ENCODE data around the gene PACSIN2. TPM values are rescaled to one million over a fixed set of nuclear protein-coding genes. Genes with fewer than 3 reads are reported as not detected.

Gene PACSIN2
- total RNA-seq, 1 experiment from 2014 or later, result 103 TPM

GRCh38 chr22:42912059-42912458, 102.9 kb downstream of the PACSIN2 start:
- DNase-seq, result no peak
- Histone ChIP-seq H3K27me3 (ENCODE audit: insufficient read depth, low read depth) (no peaks in the 10 kb centered on the region), H3K4me3 (no peak overlapping the region), H2AFZ (no peak overlapping the region), H3K36me3 (ENCODE audit: low read depth) (peaks cover 8% of the 10 kb centered on the region; the same call in 1 of the 2 replicates), H3K9me2 (ENCODE audit: insufficient read depth) (no peaks in the 10 kb centered on the region), H3F3A (ENCODE audit: insufficient read depth, low read depth) (0 out of 2 replicates have a peak, but pooled peaks cover 6% of the 10 kb centered on the region), H3K79me2 (ENCODE audit: low read depth) (peaks cover 41% of the 10 kb centered on the region), H4K20me1 (ENCODE audit: insufficient read depth) (no peaks in the 10 kb centered on the region; the same call in none of the 2 replicates), H3K4me2 (no peak overlapping the region), H3K9me3 (ENCODE audit: insufficient read depth, low read depth) (no peaks in the 10 kb centered on the region), H3K27ac (no peak overlapping the region), H3K4me1 (replicated peaks; ENCODE audit: insufficient read depth) (no peaks in the 10 kb centered on the region)
- BruUV-seq (replicated peaks), result no TSS peak
- ChIA-PET CTCF (no interaction called here), POLR2A (ENCODE audit: unreplicated experiment) (no interaction called here)
- TF ChIP-seq EZH2 (IDR thresholded peaks at IDR 0.05; ENCODE audit: low read depth) (no peak), CTCF (conservative IDR thresholded peaks at IDR 0.05) (no peak)
- intact Hi-C loops (cut with micrococcal nuclease; ENCODE audit: unreplicated experiment), result no loop called here

- no peaks in the 10 kb centered on the region for H3K27me3 ChIP-seq (ENCODE audit: insufficient read depth, low read depth)
- intact Hi-C loops (cut with micrococcal nuclease; ENCODE audit: unreplicated experiment), result no loop called here
- ChIA-PET CTCF (no interaction called here), POLR2A (ENCODE audit: unreplicated experiment) (no interaction called here)
- no peak overlapping the region for H3K4me2 ChIP-seq
- H3F3A ChIP-seq (ENCODE audit: insufficient read depth, low read depth), result 0 out of 2 replicates have a peak, but pooled peaks cover 6% of the 10 kb centered on the region
- no peaks in the 10 kb centered on the region for H3K9me3 ChIP-seq (ENCODE audit: insufficient read depth, low read depth)
- no peaks in the 10 kb centered on the region for H3K4me1 ChIP-seq (replicated peaks; ENCODE audit: insufficient read depth)
- TF ChIP-seq CTCF (conservative IDR thresholded peaks at IDR 0.05), result no peak
- no peak for TF ChIP-seq EZH2 (IDR thresholded peaks at IDR 0.05; ENCODE audit: low read depth)
- no peaks in the 10 kb centered on the region; the same call in 1 of the 2 replicates for H4K20me1 ChIP-seq (ENCODE audit: insufficient read depth)
- no peak overlapping the region for H3K27ac ChIP-seq
- no peaks in the 10 kb centered on the region for H3K9me2 ChIP-seq (ENCODE audit: insufficient read depth)
- H3K4me3 ChIP-seq, result no peak overlapping the region
- DNase-seq, result no peak
- H3K36me3 ChIP-seq (ENCODE audit: low read depth), result peaks cover 14% of the 10 kb centered on the region; the same call in 1 of the 2 replicates
- peaks cover 29% of the 10 kb centered on the region for H3K79me2 ChIP-seq (ENCODE audit: low read depth)
- no TSS peak for BruUV-seq (replicated peaks)
- H2AFZ ChIP-seq, result no peak overlapping the region
These were observed 104.6 kb downstream of the PACSIN2 start for GRCh38 chr22:42910221-42910942.

GRCh38 chr22:42909363-42910058, 105.4 kb downstream of the PACSIN2 start:
- H3K27ac ChIP-seq, result no peak overlapping the region
- 0 out of 2 replicates have a peak, but pooled peaks cover 6% of the 10 kb centered on the region for H3F3A ChIP-seq (ENCODE audit: insufficient read depth, low read depth)
- ChIA-PET POLR2A (ENCODE audit: unreplicated experiment) (no interaction called here), CTCF (no interaction called here)
- DNase-seq, result no peak
- TF ChIP-seq CTCF (conservative IDR thresholded peaks at IDR 0.05) (no peak), EZH2 (IDR thresholded peaks at IDR 0.05; ENCODE audit: low read depth) (no peak)
- no peaks in the 10 kb centered on the region for H4K20me1 ChIP-seq (ENCODE audit: insufficient read depth)
- H3K4me1 ChIP-seq (replicated peaks; ENCODE audit: insufficient read depth), result no peaks in the 10 kb centered on the region
- H3K4me2 ChIP-seq, result no peak overlapping the region
- H3K4me3 ChIP-seq, result no peak overlapping the region
- peaks cover 14% of the 10 kb centered on the region; the same call in 1 of the 2 replicates for H3K36me3 ChIP-seq (ENCODE audit: low read depth)
- H3K27me3 ChIP-seq (ENCODE audit: insufficient read depth, low read depth), result no peaks in the 10 kb centered on the region
- no TSS peak for BruUV-seq (replicated peaks)
- peaks cover 28% of the 10 kb centered on the region for H3K79me2 ChIP-seq (ENCODE audit: low read depth)
- intact Hi-C loops (cut with micrococcal nuclease; ENCODE audit: unreplicated experiment), result no loop called here
- H2AFZ ChIP-seq, result no peak overlapping the region
- H3K9me3 ChIP-seq (ENCODE audit: insufficient read depth, low read depth), result no peaks in the 10 kb centered on the region
- no peaks in the 10 kb centered on the region for H3K9me2 ChIP-seq (ENCODE audit: insufficient read depth)
